NCI-H345 treated with DMSO at 0.1 percent for 48 hours (cell line): ENCODE data around the gene C19orf47.

Source experiments
- DNase-seq: peaks from one replicate; lab custom pipeline; 2025; ENCODE audit not compliant: unreplicated experiment; lab: John Stamatoyannopoulos, UW

The C19orf47 gene

GRCh38 chr19:40284251-40284500 lies 64.0 kb downstream of the C19orf47 start:
- no peak for DNase-seq

GRCh38 chr19:40283414-40284250 lies 64.6 kb downstream of the C19orf47 start:
- DNase-seq = no peak

- no peak for DNase-seq
Observed at GRCh38 chr19:40282920-40283319, 65.3 kb downstream of the C19orf47 start.

GRCh38 chr19:40282209-40282580 lies 66.0 kb downstream of the C19orf47 start:
- DNase-seq = no peak

- DNase-seq = no peak
Observed at GRCh38 chr19:40281381-40282208, 66.6 kb downstream of the C19orf47 start.

GRCh38 chr19:40280608-40281221 lies 67.5 kb downstream of the C19orf47 start:
- DNase-seq = no peak

- no peak for DNase-seq
Observed at GRCh38 chr19:40279761-40280607, 68.2 kb downstream of the C19orf47 start.

GRCh38 chr19:40279120-40279551 lies 69.1 kb downstream of the C19orf47 start:
- no peak for DNase-seq

GRCh38 chr19:40278361-40279035 lies 69.7 kb downstream of the C19orf47 start:
- no peak for DNase-seq

GRCh38 chr19:40277356-40278059 lies 70.7 kb downstream of the C19orf47 start:
- no peak for DNase-seq

GRCh38 chr19:40274585-40275544 lies 73.3 kb downstream of the C19orf47 start:
- no peak for DNase-seq

- DNase-seq = no peak
Observed at GRCh38 chr19:40273469-40274360, 74.5 kb downstream of the C19orf47 start.

- DNase-seq = no peak
Observed at GRCh38 chr19:40272261-40272660, 75.9 kb downstream of the C19orf47 start.

GRCh38 chr19:40271706-40272105 lies 76.5 kb downstream of the C19orf47 start:
- DNase-seq = no peak

GRCh38 chr19:40270362-40271089 lies 77.7 kb downstream of the C19orf47 start:
- no peak for DNase-seq
